IPS DF 19.7 (cell line): ENCODE data around the gene RGR.

ENCODE experiments used
- DNase-seq: peaks from one replicate; pipeline ENCODE4 v3.0.0-alpha.2; 2013; ENCODE audit warnings: low read depth, low spot score

The RGR gene

DNA sequence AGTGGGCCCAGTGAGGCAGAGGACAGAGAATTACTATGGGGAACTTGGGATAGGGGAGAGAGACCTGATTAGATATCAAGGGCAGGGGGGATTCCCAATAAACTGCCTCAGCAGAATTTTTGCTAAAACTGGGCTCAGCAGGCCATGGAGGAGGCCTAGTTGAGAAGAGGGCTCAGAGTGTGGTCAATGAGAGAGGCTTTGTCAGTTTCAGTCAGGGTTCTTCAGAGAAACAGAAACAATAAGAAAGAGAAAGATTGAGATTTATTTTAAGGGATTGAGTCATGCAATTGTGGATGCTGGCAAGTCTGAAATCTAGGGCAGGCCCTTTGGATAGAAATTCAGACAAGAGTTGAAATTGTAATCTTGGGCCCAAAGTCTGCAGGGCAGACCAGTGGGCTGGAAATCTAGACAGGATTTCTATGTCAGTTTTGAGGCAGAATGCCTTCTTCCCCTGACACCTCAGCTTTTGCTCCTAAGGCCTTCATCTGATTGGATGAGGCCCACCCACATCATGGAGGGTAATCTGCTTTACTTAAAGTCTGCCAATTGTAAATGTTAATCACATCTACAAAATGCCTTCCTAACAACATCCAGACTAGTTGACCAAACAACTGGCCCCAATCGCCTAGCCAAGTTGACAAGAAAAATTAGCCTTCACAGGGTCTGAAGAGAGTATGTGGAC is 50.1 kb downstream of the RGR start:
- no peak for DNase-seq

DNA sequence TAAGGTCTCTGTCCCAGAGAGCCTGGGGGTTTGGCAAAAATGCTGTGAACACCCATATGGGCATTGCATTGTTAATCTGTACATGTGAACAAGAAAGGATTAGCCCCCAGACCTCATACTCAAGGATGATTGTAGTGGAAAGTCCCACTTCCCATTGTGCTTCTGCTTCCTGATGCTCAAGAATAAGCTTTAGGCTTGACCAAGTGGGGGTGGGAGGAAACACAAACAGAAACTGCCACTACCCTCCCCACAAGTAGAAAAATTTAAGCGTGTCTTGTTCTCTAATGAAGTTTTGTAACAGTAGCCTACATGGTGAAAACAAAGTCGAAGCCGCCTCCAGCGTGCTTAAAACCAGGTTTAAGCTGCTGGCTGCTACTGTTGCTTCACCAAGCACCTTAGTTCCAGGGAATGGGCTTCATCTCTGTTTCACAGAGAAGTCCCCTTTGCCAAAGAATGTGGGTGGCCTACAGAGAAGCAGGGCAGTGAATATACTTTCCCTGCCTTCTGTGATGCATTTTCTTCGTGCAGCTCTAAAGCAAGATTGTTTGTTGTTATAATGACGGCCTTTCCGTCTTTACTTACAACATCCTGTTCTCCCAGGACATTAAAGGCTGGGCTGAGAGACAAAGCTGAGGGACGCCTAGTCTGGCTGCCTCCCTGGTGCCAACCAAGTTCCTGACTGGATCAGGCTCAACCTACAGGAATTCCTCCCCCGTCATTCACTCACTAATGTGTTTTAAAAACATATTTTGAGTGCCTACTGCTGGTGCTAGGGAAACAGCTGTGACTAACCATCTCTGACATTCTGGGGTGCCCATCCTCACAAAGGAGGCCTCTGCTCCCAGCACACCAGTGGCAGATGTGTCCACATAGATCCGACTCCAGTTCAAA is 51.5 kb downstream of the RGR start:
- peak; percentile 57 for DNase-seq

DNA sequence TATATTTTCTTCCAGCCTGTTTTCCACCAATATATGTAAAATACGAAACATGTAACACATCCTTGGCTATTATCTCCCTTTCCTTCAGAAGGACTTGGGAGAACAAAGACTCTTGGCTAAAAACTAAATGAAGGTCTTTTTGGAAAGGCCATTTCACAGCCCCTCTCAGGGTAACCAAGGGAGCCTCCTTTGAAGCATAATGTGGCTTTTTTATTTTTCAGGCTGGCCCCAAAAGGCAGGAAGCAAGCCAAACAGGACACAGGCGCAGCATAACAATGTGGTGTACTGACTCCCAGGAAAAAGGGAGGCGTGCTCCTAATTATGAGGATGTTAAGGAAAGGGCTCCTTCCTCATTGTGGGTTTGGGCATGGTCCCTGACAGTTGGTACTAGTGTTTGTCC is 53.2 kb downstream of the RGR start:
- DNase-seq: no peak

DNA sequence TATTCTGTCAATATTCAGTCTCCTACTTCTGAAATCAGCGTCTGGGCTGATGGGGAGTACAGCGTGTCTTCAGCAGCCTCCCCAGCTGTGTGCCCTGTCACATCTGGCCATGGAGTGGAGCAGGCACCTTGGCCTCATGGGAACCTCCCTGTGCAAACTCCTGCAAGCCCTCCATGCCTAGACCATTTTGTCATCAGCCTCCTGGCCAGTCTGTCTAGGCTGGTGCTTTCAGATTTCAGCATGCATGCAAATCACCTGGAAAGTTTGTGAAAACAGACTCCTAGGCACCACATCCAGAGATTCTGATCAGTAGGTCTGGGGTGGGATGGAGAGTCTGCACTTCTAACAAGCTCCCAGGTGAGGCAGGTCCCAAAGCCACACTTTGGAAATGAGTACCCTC is 57.4 kb downstream of the RGR start:
- DNase-seq: no peak

DNA sequence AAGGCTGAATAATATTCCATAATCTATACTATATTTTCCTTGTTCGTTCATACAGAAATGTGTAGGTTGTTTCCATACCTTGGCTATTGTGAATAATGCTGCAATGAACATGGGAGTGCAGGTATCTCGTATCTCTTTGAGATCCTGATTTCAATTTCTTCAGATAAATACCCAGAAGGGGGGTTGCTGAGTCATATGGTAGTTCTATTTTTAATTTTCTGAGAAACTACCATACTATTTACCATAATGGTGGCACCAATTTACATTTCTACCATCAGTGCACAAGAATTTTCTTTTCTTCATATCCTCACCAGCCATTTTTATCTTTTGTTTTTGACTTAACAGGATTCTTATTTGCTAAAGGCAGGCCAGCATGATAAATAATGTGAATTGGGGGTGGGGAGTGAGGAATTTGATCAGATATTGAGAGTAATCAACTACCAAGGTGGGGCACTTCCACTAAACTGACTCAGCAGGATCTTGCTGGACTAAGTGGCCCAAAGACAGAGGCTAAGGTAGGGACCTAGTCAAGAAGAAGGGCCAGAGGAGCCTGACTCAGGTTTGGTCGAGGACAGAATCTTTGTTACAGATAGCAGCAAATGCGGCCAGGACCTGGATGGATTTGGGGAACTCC is 62.0 kb downstream of the RGR start:
- no peak for DNase-seq

DNA sequence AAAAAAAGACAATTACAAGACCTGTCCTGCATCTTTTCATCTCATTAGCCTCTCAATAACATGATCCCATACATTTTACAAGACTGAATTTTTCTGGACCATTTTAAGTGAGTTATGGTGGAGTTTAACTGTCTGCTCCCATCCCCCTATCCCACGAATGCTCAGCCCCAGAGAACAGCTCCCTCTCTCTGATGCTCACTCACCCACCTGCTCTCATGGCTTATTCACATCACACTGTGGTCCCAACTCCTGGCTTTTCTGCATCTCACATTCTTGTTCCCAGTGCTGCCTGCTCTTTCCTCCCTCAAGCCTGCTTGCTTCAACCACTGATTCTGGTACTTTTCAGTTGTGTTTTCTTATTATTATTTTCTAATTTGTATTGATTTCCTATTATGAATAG is 63.2 kb downstream of the RGR start:
- no peak for DNase-seq

DNA sequence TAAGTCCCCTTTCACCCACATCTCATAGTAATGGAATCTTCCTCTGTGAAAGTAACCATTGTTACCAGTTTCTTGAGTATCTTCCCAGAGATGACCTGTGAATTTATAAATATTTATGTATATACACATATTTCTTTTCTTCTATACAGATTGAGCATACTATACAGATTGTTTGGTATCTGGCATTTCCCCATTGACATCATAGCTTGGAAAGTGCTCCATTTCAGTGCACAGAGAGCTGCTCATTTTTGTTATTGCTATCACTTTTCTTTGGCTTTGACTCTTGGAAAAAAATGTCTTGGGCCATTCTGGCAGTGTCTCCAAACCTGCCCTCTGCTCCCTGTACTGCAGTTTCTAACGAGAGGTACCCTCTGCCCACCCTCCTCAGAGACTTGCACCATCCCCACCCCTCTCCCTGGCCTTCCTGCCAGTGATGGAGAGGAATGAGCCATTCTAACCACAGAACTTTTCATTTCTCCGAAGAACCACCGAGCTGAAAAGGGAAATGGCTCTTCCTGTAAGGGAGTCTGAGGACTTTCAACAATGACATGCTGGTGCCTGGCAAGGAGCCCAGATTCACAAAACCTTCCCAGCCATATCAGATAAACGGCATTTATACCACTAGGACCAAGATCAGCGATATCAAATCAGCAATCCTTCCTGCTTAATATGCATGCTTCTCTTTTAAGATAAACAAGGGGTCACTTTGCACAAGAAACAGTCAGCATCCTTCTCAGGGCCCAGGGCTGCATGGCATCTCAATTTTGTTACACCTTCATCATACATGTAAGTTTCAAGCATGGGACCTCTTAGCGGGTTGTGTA is 63.8 kb downstream of the RGR start:
- DNase-seq: no peak
